HEK293 (cell line): Measurements from ENCODE around the gene TBC1D17.
A peak's percentile ranks its signal among the peaks of the same experiment; 100 is the strongest.

Experiments
- CTCF ChIA-PET: fragments of 350-600 bp; formaldehyde crosslinking; extraction: SDS; loops from one replicate; lab custom pipeline; 2021; ENCODE audit warnings: antibody characterized with exemption; lab: Yijun Ruan, JAX
- POLR2A ChIA-PET: fragments of 300-600 bp; formaldehyde crosslinking; extraction: SDS; loops from one replicate; lab custom pipeline; 2020; ENCODE audit warnings: antibody characterized with exemption, inconsistent platforms; lab: Yijun Ruan, JAX
- H3K27ac ChIP-seq: fragments of 200-500 bp; sonication (Bioruptor generic); 2 replicates; pipeline ENCODE4 v1.5.1; 2014; ENCODE audit warnings: low read depth, low read length, control low read depth, inconsistent platforms; ENCODE audit errors: extremely low read depth
- H3K36me3 ChIP-seq, 2 experiments: fragments of 200-500 bp in 1 of 2; sonication (Bioruptor generic) in 1 of 2; 1 replicate in 1 of 2; 2 replicates in 1 of 2; pipeline ENCODE4 v1.5.1; 2014 to 2017; ENCODE audit warnings: inconsistent platforms in 2 of 2, low read length in 2 of 2; ENCODE audit not compliant: control insufficient read depth in 2 of 2, insufficient read depth in 1 of 2
- H3K4me1 ChIP-seq: fragments of 200-500 bp; sonication (Bioruptor generic); 2 replicates; pipeline ENCODE4 v1.5.1; 2014; ENCODE audit warnings: mild to moderate bottlenecking, low read length, inconsistent platforms; ENCODE audit not compliant: control insufficient read depth, insufficient read depth
- H3K4me3 ChIP-seq: 2 replicates; pipeline ENCODE4 v1.5.1; 2011; ENCODE audit warnings: low read depth, mild to moderate bottlenecking, control low read depth, low read length, moderate library complexity
- H3K9me3 ChIP-seq: fragments of 200-500 bp; sonication (Bioruptor generic); 2 replicates; pipeline ENCODE4 v1.5.1; 2014; ENCODE audit warnings: low read depth, low read length, inconsistent platforms; ENCODE audit not compliant: control insufficient read depth, insufficient read depth
- EGR2 ChIP-seq: fragments of 450-650 bp; formaldehyde crosslinking; IDR thresholded peaks from 2 replicates; pipeline ENCODE4 v1.5.1; 2016; ENCODE audit warnings: low read depth, missing biosample characterization, missing genetic modification characterization
- FEZF1 ChIP-seq: fragments of 450-650 bp; formaldehyde crosslinking; IDR thresholded peaks from 2 replicates; pipeline ENCODE4 v1.5.1; 2016; ENCODE audit warnings: missing biosample characterization, missing genetic modification characterization
- HOXA7 ChIP-seq: sonication (generic); formaldehyde crosslinking; IDR thresholded peaks from 2 replicates; pipeline ENCODE4 v1.8.1; 2022; ENCODE audit warnings: missing genetic modification reagents, borderline replicate concordance
- KLF8 ChIP-seq: fragments of 450-650 bp; formaldehyde crosslinking; IDR thresholded peaks from 2 replicates; pipeline ENCODE4 v1.5.1; 2016; ENCODE audit warnings: missing biosample characterization, missing genetic modification characterization
- MYNN ChIP-seq: fragments of 450-650 bp; formaldehyde crosslinking; IDR thresholded peaks from 2 replicates; pipeline ENCODE4 v1.5.1; 2016; ENCODE audit warnings: missing biosample characterization, missing genetic modification characterization, borderline replicate concordance
- OSR2 ChIP-seq: fragments of 450-650 bp; formaldehyde crosslinking; IDR thresholded peaks from 2 replicates; pipeline ENCODE4 v1.5.1; 2016; ENCODE audit warnings: missing biosample characterization, missing genetic modification characterization
- SCRT1 ChIP-seq: fragments of 450-650 bp; formaldehyde crosslinking; IDR thresholded peaks from 2 replicates; pipeline ENCODE4 v1.5.1; 2016; ENCODE audit warnings: missing biosample characterization, missing genetic modification characterization, borderline replicate concordance
- SP2 ChIP-seq: fragments of 450-650 bp; formaldehyde crosslinking; IDR thresholded peaks from 2 replicates; pipeline ENCODE4 v1.5.1; 2016; ENCODE audit warnings: missing biosample characterization, missing genetic modification characterization
- ZNF112 ChIP-seq: fragments of 450-650 bp; formaldehyde crosslinking; IDR thresholded peaks from 2 replicates; pipeline ENCODE4 v1.5.0; 2017; ENCODE audit warnings: missing biosample characterization, missing genetic modification characterization
- ZNF132 ChIP-seq: fragments of 450-650 bp; formaldehyde crosslinking; IDR thresholded peaks from 2 replicates; pipeline ENCODE4 v1.5.1; 2017; ENCODE audit warnings: missing biosample characterization, missing genetic modification characterization, borderline replicate concordance
- ZNF223 ChIP-seq: fragments of 450-650 bp; formaldehyde crosslinking; IDR thresholded peaks from 2 replicates; pipeline ENCODE4 v1.5.1; 2016; ENCODE audit warnings: missing biosample characterization, missing genetic modification characterization
- ZNF354C ChIP-seq: fragments of 450-650 bp; formaldehyde crosslinking; IDR thresholded peaks from 2 replicates; pipeline ENCODE4 v1.5.1; 2016; ENCODE audit warnings: missing biosample characterization, missing genetic modification characterization, low read depth, borderline replicate concordance
- ZNF560 ChIP-seq: fragments of 450-650 bp; formaldehyde crosslinking; IDR thresholded peaks from 2 replicates; pipeline ENCODE4 v1.5.1; 2017; ENCODE audit warnings: missing biosample characterization, missing genetic modification characterization, borderline replicate concordance
- ZNF571 ChIP-seq: fragments of 450-650 bp; formaldehyde crosslinking; IDR thresholded peaks from 2 replicates; pipeline ENCODE4 v1.5.0; 2017; ENCODE audit warnings: missing biosample characterization, missing genetic modification characterization
- ZNF623 ChIP-seq: fragments of 450-650 bp; formaldehyde crosslinking; IDR thresholded peaks from 2 replicates; pipeline ENCODE4 v1.5.1; 2016; ENCODE audit warnings: missing biosample characterization, missing genetic modification characterization
- ZNF677 ChIP-seq: fragments of 450-650 bp; IDR thresholded peaks from 2 replicates; pipeline ENCODE4 v1.5.0; 2018; ENCODE audit warnings: missing biosample characterization, mild to moderate bottlenecking, missing genetic modification characterization, moderate library complexity
- ZNF707 ChIP-seq: fragments of 450-650 bp; formaldehyde crosslinking; IDR thresholded peaks from 2 replicates; pipeline ENCODE4 v1.5.1; 2016; ENCODE audit warnings: missing biosample characterization, missing genetic modification characterization
- ZNF747 ChIP-seq: fragments of 450-650 bp; formaldehyde crosslinking; IDR thresholded peaks from 2 replicates; pipeline ENCODE4 v1.5.1; 2016; ENCODE audit warnings: missing biosample characterization, missing genetic modification characterization
- ZNF776 ChIP-seq: fragments of 450-650 bp; formaldehyde crosslinking; IDR thresholded peaks from 2 replicates; pipeline ENCODE4 v1.5.0; 2017; ENCODE audit warnings: missing biosample characterization, missing genetic modification characterization, borderline replicate concordance
- ZNF785 ChIP-seq: fragments of 450-650 bp; formaldehyde crosslinking; IDR thresholded peaks from 2 replicates; pipeline ENCODE4 v1.5.1; 2016; ENCODE audit warnings: missing biosample characterization, missing genetic modification characterization
- TF ChIP-seq, protein P1 (sequence below): fragments of 450-650 bp; formaldehyde crosslinking; IDR thresholded peaks from 2 replicates; pipeline ENCODE4 v1.5.1; 2016; ENCODE audit warnings: missing biosample characterization, missing genetic modification characterization
- TF ChIP-seq, protein P2 (sequence below): sonication (generic); formaldehyde crosslinking; IDR thresholded peaks from 2 replicates; pipeline ENCODE4 v1.8.1; 2022; ENCODE audit warnings: mild to moderate bottlenecking, moderate library complexity, missing genetic modification reagents
- TF ChIP-seq, protein P3 (sequence below): fragments of 450-650 bp; formaldehyde crosslinking; conservative IDR thresholded peaks from 2 replicates; pipeline ENCODE4 v1.5.1; 2016; ENCODE audit warnings: low read depth, missing biosample characterization, missing genetic modification characterization
- TF ChIP-seq, protein P4 (sequence below): fragments of 450-650 bp; formaldehyde crosslinking; IDR thresholded peaks from 2 replicates; pipeline ENCODE4 v1.5.1; 2016; ENCODE audit warnings: missing biosample characterization, missing genetic modification characterization

TBC1D17 gene

DNA sequence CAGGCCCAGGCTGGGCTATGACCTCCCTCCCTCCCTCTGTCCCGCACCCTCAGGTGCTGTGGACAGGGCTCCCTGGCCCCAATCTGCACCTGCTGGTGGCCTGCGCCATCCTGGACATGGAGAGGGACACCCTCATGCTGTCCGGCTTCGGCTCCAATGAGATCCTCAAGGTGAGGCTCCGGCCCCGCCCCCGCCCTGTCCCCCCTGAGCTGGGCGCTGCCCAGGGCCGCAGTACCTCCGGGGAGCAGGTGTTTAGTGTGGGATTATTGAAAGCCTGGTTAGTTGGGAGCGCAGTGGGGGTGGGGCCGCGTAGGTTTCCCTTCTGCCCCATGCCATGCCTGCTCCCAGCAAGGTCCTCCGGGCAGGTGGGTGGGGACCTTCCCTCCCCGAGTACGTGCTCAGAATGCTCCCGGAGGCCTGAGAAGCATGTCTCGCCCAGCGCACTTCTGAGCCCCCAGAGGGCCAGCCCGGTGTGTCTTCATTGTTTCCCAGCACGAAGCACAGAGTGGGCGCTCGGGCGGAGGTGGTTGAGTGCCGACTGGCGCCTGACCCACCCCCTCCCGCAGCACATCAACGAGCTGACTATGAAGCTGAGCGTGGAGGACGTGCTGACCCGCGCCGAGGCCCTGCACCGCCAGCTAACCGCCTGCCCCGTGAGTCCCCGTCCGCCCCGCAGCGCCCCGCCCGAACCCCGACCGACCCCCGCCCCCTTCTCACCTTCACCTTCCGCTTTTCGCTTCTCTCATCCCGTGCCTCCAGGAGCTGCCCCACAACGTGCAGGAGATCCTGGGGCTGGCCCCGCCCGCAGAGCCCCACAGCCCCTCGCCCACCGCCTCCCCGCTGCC, 10.4 kb downstream of the TBC1D17 start:
- peaks cover 10 to 22% of the 10 kb centered on the region in 2 experiments; a peak in 2 of 3 replicates for H3K36me3 ChIP-seq
- TF ChIP-seq FEZF1 (tag by site-specific recombination) (no peak), KLF8 (tag by site-specific recombination) (peak; percentile 61), ZNF132 (no peak), ZNF707 (no peak), ZNF354C (tag by site-specific recombination) (no peak), ZNF571 (no peak), EGR2 (tag by site-specific recombination) (peak; percentile 9; the same call in 1 of the 2 replicates)
- TF ChIP-seq, protein P1, sequence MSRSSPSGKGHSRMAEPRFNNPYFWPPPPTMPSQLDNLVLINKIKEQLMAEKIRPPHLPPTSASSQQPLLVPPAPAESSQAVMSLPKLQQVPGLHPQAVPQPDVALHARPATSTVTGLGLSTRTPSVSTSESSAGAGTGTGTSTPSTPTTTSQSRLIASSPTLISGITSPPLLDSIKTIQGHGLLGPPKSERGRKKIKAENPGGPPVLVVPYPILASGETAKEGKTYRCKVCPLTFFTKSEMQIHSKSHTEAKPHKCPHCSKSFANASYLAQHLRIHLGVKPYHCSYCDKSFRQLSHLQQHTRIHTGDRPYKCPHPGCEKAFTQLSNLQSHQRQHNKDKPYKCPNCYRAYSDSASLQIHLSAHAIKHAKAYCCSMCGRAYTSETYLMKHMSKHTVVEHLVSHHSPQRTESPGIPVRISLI = no peak
- TF ChIP-seq, protein P2, sequence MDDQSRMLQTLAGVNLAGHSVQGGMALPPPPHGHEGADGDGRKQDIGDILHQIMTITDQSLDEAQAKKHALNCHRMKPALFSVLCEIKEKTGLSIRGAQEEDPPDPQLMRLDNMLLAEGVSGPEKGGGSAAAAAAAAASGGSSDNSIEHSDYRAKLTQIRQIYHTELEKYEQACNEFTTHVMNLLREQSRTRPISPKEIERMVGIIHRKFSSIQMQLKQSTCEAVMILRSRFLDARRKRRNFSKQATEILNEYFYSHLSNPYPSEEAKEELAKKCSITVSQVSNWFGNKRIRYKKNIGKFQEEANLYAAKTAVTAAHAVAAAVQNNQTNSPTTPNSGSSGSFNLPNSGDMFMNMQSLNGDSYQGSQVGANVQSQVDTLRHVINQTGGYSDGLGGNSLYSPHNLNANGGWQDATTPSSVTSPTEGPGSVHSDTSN = 0 out of 2 replicates have a peak, but pooled peaks have one; percentile 23
- ChIA-PET CTCF (interaction anchor here (0.6 kb wide), 1 partner anchor 11 kb away, joined by 3 read pairs; no protein-coding TSS in a partner anchor), POLR2A (interaction anchor here (0.7 to 1.0 kb wide), 2 partner anchors 9 to 34 kb away, joined by 3 to 4 read pairs; no protein-coding TSS in a partner anchor)
- H3K4me1 ChIP-seq = no peaks in the 10 kb centered on the region
- H3K27ac ChIP-seq = no peak overlapping the region
- H3K4me3 ChIP-seq = no peak overlapping the region
- no peaks in the 10 kb centered on the region for H3K9me3 ChIP-seq

DNA sequence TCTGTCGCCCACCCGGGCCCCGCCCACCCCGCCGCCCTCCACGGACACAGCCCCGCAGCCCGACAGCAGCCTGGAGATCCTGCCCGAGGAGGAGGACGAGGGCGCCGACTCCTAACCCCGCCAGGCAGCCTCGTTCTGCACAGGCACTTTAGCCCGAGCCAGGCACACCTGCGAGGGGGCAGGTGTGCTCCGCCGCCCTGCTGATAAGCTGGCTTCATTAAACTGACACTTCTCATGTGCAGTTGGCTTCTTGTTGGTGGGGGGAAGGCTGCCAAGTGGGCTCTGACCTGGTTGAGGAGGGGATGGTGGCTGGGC, 11.0 kb downstream of the TBC1D17 start:
- Histone ChIP-seq H3K27ac (no peak overlapping the region), H3K36me3 (peaks cover 10 to 16% of the 10 kb centered on the region in 2 experiments; a peak in 2 of 3 replicates), H3K9me3 (no peaks in the 10 kb centered on the region), H3K4me1 (no peaks in the 10 kb centered on the region), H3K4me3 (no peak overlapping the region)
- TF ChIP-seq OSR2 (tag by site-specific recombination) = no peak
- ChIA-PET CTCF (no interaction called here), POLR2A (interaction anchor here (0.6 to 1.0 kb wide), 2 partner anchors 9 to 301 kb away, joined by 3 to 7 read pairs; no protein-coding TSS in a partner anchor)

DNA sequence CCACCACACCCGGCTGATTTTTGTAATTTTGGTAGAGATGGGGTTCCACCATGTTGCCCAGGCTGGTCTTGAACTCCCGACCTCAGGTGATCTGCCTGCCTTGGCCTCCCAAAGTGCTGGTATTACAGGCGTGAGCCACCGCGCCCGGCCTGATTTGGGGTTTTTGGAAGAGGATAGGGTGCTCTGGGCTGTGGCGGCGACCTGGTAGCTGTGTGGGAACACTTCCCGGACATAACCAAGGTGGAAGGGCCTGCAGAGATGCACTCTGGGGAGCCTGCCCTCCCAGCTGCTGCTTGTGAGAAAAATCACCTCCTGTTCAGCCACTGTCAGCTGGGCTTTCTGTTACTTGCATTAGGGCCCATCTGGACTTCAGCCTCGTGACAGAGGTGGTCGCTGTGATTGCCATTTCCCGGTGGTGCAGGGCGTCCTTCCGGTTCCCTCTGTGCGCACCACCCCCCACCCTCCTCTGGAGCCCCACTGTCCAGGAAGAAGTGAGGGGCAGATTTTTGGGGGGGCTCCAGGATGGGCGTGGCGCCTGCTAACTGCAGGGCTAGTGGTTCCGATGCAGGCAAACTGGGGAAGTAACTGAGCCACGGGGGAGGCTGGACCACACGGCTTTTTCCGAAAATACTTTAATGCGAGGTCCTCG, 11.7 kb downstream of the TBC1D17 start:
- Histone ChIP-seq H3K27ac (no peak overlapping the region), H3K36me3 (peaks cover 9 to 10% of the 10 kb centered on the region in 2 experiments; a peak in 2 of 3 replicates), H3K9me3 (no peaks in the 10 kb centered on the region), H3K4me1 (no peaks in the 10 kb centered on the region), H3K4me3 (no peak overlapping the region)
- CTCF ChIA-PET = no interaction called here
- POLR2A ChIA-PET = interaction anchor here (0.6 to 1.7 kb wide), 2 partner anchors 8 to 302 kb away, joined by 6 to 7 read pairs; no protein-coding TSS in a partner anchor
- no peak for TF ChIP-seq ZNF677 (tag by site-specific recombination)
- TF ChIP-seq HOXA7 (CRISPR knock-in tag) = no peak
- TF ChIP-seq ZNF112 = no peak
- TF ChIP-seq, protein P3, sequence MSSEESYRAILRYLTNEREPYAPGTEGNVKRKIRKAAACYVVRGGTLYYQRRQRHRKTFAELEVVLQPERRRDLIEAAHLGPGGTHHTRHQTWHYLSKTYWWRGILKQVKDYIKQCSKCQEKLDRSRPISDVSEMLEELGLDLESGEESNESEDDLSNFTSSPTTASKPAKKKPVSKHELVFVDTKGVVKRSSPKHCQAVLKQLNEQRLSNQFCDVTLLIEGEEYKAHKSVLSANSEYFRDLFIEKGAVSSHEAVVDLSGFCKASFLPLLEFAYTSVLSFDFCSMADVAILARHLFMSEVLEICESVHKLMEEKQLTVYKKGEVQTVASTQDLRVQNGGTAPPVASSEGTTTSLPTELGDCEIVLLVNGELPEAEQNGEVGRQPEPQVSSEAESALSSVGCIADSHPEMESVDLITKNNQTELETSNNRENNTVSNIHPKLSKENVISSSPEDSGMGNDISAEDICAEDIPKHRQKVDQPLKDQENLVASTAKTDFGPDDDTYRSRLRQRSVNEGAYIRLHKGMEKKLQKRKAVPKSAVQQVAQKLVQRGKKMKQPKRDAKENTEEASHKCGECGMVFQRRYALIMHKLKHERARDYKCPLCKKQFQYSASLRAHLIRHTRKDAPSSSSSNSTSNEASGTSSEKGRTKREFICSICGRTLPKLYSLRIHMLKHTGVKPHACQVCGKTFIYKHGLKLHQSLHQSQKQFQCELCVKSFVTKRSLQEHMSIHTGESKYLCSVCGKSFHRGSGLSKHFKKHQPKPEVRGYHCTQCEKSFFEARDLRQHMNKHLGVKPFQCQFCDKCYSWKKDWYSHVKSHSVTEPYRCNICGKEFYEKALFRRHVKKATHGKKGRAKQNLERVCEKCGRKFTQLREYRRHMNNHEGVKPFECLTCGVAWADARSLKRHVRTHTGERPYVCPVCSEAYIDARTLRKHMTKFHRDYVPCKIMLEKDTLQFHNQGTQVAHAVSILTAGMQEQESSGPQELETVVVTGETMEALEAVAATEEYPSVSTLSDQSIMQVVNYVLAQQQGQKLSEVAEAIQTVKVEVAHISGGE (tag by site-specific recombination) = no peak
- no peak for TF ChIP-seq ZNF776 (tag by site-specific recombination)
- no peak for TF ChIP-seq ZNF623
- TF ChIP-seq SCRT1 (tag by site-specific recombination) = no peak
- TF ChIP-seq, protein P4, sequence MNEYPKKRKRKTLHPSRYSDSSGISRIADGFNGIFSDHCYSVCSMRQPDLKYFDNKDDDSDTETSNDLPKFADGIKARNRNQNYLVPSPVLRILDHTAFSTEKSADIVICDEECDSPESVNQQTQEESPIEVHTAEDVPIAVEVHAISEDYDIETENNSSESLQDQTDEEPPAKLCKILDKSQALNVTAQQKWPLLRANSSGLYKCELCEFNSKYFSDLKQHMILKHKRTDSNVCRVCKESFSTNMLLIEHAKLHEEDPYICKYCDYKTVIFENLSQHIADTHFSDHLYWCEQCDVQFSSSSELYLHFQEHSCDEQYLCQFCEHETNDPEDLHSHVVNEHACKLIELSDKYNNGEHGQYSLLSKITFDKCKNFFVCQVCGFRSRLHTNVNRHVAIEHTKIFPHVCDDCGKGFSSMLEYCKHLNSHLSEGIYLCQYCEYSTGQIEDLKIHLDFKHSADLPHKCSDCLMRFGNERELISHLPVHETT (tag by site-specific recombination) = no peak
- TF ChIP-seq SP2 (tag by site-specific recombination) = no peak
- TF ChIP-seq MYNN = no peak
- TF ChIP-seq ZNF560 = no peak
- TF ChIP-seq ZNF747 (tag by site-specific recombination) = no peak
- no peak for TF ChIP-seq ZNF223 (tag by site-specific recombination)
- no peak for TF ChIP-seq ZNF785 (tag by site-specific recombination)
